Body of pancreas (tissue), 4 donors: ENCODE measurements around the gene BET1L.
A peak's percentile ranks its signal among the peaks of the same experiment; 100 is the strongest.

ENCODE experiments used
- POLR2A ChIP-seq, 3 donors: fragments of 450-650 bp; IDR thresholded peaks; one replicate each; pipeline ENCODE4 v1.6.1; 2016; ENCODE audit warnings: antibody characterized with exemption in 3 of 3, mild to moderate bottlenecking in 2 of 3
- TF ChIP-seq, protein P1 (sequence below), 7 experiments: fragments of 450-650 bp in 4 of 7; fragments of 200-600 bp in 3 of 7; sonication (generic) in 3 of 7; IDR thresholded peaks; one replicate each; pipeline ENCODE4 v1.5.1; 2016 to 2019; ENCODE audit warnings: antibody characterized with exemption in 7 of 7

DNA sequence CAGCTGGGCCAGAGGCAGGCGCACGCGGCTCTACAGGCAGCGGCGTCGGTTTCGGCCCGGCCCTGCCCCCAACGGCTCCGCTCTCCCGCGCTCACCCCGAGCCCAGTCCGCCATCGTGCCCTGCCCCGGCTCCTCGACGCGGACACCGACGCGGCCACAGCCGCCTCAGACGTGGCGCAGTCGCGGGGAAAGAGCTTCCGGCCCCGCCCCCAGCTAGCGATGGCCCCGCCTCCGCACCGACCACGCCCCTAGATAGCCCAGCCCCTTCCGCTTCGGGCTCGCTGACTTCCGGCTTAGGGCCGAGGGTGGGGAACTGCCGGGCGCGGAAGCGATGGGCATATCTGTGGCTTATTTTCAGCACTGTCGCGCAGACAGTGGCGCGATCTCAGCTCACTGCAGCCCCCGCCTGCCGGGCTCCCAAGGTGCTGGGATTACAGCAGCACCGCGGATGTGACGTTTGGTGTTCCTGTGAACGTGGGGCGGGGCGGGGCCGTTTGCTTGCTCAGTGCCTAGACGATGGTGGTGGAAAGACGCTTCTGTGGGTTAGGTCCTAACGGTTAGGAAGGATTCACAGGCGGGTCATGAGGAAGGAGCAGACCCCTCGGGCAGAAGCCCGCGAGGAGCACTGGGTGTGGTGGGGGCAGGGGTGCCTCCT is at the start of gene BET1L, which contains the start of gene RIC8A:
- TF ChIP-seq, protein P1, sequence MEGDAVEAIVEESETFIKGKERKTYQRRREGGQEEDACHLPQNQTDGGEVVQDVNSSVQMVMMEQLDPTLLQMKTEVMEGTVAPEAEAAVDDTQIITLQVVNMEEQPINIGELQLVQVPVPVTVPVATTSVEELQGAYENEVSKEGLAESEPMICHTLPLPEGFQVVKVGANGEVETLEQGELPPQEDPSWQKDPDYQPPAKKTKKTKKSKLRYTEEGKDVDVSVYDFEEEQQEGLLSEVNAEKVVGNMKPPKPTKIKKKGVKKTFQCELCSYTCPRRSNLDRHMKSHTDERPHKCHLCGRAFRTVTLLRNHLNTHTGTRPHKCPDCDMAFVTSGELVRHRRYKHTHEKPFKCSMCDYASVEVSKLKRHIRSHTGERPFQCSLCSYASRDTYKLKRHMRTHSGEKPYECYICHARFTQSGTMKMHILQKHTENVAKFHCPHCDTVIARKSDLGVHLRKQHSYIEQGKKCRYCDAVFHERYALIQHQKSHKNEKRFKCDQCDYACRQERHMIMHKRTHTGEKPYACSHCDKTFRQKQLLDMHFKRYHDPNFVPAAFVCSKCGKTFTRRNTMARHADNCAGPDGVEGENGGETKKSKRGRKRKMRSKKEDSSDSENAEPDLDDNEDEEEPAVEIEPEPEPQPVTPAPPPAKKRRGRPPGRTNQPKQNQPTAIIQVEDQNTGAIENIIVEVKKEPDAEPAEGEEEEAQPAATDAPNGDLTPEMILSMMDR (IDR thresholded peaks at IDR 0.05) = no peak
- TF ChIP-seq POLR2A (IDR thresholded peaks at IDR 0.05) = peak; percentile 82 to 96 (median 91)
